D721Med (cell line): Measurements from ENCODE around the gene SBF2.

Source experiments
- DNase-seq: peaks from one replicate; pipeline ENCODE4 v3.0.0; 2011; ENCODE audit warnings: low spot score; ENCODE audit not compliant: insufficient read length
- FAIRE-seq: peaks from 2 replicates; lab custom pipeline; 2011; peaks lifted over from hg19 to GRCh38; lab: Jason Lieb, UNC
- CTCF ChIP-seq: IDR thresholded peaks from 2 replicates; pipeline ENCODE4 v1.5.1; 2012; ENCODE audit warnings: mild to moderate bottlenecking, control low read depth; ENCODE audit not compliant: insufficient read depth; ENCODE audit errors: missing control alignments

SBF2 gene

GRCh38 chr11:9927670-9928069, 366.3 kb downstream of the SBF2 start:
- no peak for FAIRE-seq
- no peak for DNase-seq
- TF ChIP-seq CTCF, result no peak

GRCh38 chr11:9923280-9923679, 370.7 kb downstream of the SBF2 start:
- no peak for FAIRE-seq
- no peak for TF ChIP-seq CTCF

GRCh38 chr11:9922806-9923205, 371.2 kb downstream of the SBF2 start:
- FAIRE-seq (no peak), DNase-seq (no peak)
- no peak for TF ChIP-seq CTCF

More at GRCh38 chr11:9923280-9923679, 370.7 kb downstream of the SBF2 start:
- no peak for DNase-seq

- FAIRE-seq (no peak), DNase-seq (no peak)
- TF ChIP-seq CTCF, result no peak
Observed at GRCh38 chr11:9916480-9916879, 377.5 kb downstream of the SBF2 start.

GRCh38 chr11:9914064-9914463, 380.0 kb downstream of the SBF2 start:
- no peak for FAIRE-seq
- no peak for TF ChIP-seq CTCF
- DNase-seq, result no peak

- no peak for TF ChIP-seq CTCF
- FAIRE-seq, result no peak
Observed at GRCh38 chr11:9905960-9906791, 387.8 kb downstream of the SBF2 start.

GRCh38 chr11:9905501-9905951, 388.5 kb downstream of the SBF2 start:
- TF ChIP-seq CTCF, result no peak
- FAIRE-seq, result no peak
- no peak for DNase-seq

More at GRCh38 chr11:9905960-9906791, 387.8 kb downstream of the SBF2 start:
- DNase-seq, result no peak
